OCI-LY3 (cell line): ENCODE results near the gene SLC35F2.

Source experiments
- EZH2phosphoT487 ChIP-seq: fragments of 200-600 bp; shearing (Covaris generic); IDR thresholded peaks from 2 replicates; pipeline ENCODE4 v1.6.1; 2018; ENCODE audit warnings: antibody characterized with exemption, mixed run types, low read depth
- TF ChIP-seq, protein P1 (sequence below): fragments of 200-600, 300-600 bp; sonication (generic); IDR thresholded peaks from 2 replicates; pipeline ENCODE4 v1.5.1; 2014; ENCODE audit warnings: antibody characterized with exemption, low read length, low read depth

DNA sequence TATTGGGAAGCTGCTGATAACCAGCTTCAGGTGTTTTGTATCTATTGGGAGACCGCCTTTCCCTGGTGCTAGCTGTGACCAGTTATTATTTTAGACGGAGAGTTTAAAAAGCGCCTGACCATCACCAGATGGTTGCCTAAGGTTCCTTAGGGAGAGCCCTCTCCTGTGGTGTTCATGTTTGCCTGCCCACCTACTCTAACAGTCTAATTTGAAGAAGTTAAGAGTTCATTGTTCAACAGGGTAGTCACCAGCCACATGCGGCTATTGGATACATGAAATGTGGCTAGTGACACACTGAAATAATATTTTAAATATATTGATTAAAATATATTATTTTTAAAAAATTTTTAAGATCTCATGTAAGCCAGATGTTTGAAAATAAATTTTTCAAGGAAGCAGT, 75.5 kb downstream of the SLC35F2 start:
- no peak for TF ChIP-seq EZH2phosphoT487
- TF ChIP-seq, protein P1, sequence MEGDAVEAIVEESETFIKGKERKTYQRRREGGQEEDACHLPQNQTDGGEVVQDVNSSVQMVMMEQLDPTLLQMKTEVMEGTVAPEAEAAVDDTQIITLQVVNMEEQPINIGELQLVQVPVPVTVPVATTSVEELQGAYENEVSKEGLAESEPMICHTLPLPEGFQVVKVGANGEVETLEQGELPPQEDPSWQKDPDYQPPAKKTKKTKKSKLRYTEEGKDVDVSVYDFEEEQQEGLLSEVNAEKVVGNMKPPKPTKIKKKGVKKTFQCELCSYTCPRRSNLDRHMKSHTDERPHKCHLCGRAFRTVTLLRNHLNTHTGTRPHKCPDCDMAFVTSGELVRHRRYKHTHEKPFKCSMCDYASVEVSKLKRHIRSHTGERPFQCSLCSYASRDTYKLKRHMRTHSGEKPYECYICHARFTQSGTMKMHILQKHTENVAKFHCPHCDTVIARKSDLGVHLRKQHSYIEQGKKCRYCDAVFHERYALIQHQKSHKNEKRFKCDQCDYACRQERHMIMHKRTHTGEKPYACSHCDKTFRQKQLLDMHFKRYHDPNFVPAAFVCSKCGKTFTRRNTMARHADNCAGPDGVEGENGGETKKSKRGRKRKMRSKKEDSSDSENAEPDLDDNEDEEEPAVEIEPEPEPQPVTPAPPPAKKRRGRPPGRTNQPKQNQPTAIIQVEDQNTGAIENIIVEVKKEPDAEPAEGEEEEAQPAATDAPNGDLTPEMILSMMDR = no peak
